Breast epithelium (tissue), 3 donors: ENCODE data around the gene NUB1.

Experiments
- CTCF ChIP-seq, 3 donors: fragments of 450-650 bp; IDR thresholded peaks; one replicate each; pipeline ENCODE4 v1.5.1; 2016 to 2017; ENCODE audit warnings: antibody characterized with exemption in 3 of 3, mild to moderate bottlenecking in 3 of 3, moderate library complexity in 3 of 3
- POLR2A ChIP-seq: fragments of 450-650 bp; IDR thresholded peaks from one replicate; pipeline ENCODE4 v1.6.1; 2016; ENCODE audit warnings: antibody characterized with exemption, mild to moderate bottlenecking, moderate library complexity

GRCh38 chr7:151397026-151397425 lies 55.4 kb downstream of the NUB1 start:
- no peak for TF ChIP-seq CTCF (IDR thresholded peaks at IDR 0.05)
- no peak for TF ChIP-seq POLR2A
